Hematopoietic multipotent progenitor cell (in vitro differentiated cells): ENCODE results near the gene DNAH7. TPM values are rescaled to one million over a fixed set of nuclear protein-coding genes. Genes with fewer than 3 reads are reported as not detected.
"Not testable (repeated sequence)": the region's sequence is repeated elsewhere in the genome, so short reads cannot be mapped to it uniquely, and the experiment has no call there.

Experiments used
- DNase-seq, 3 donors: peaks; one replicate each; pipeline ENCODE4 v3.0.0-alpha.2; 2011 to 2015; ENCODE audit warnings: low read depth in 2 of 3, low spot score in 2 of 3
- total RNA-seq: library from RNA; depleted of rRNA; stranded (reverse); fragments of >200 nt; gene quantifications from one replicate; pipeline ENCODE4 v1.2.3, GENCODE V29; 2012

The DNAH7 gene
- total RNA-seq, 1 donor: under 0.01 TPM

DNA sequence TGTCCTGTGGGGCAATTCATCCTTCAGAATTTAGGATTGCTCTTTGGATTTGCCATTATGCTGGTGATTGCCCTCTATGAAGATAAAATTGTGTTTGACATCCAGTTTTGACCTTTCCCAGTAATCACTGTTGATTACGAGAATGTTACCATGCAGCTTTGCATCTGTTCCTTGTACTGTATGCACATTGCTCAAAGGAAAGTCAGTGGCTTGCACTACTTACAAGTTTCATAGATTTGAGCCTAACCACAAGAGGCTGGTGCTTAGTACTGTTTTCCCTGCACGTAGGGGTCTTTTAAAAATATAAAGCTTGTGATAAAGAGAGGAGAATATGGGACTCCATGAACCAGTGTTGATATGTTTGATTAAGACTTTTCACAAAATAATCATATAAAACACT lies 333.7 kb downstream of the DNAH7 start:
- no peak for DNase-seq

DNA sequence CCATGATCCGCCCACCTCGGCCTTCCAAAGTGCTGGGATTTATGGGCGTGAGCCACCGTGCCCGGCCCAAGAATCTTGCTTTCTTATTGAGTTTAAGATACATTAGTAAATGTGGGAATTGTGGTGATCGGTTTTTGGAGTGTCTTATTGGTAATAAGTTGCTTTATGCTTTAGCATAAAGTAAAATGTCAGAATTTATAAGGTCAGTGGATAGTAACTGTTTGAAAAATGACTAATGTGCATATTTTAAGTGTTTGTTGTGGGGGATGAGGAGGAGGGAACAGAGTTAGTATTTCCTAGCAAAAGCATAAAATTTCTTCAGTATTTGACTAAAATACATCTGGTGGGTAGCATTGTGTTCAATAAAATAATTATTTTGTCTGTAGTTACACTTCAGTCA lies 334.2 kb downstream of the DNAH7 start:
- DNase-seq: no peak

DNA sequence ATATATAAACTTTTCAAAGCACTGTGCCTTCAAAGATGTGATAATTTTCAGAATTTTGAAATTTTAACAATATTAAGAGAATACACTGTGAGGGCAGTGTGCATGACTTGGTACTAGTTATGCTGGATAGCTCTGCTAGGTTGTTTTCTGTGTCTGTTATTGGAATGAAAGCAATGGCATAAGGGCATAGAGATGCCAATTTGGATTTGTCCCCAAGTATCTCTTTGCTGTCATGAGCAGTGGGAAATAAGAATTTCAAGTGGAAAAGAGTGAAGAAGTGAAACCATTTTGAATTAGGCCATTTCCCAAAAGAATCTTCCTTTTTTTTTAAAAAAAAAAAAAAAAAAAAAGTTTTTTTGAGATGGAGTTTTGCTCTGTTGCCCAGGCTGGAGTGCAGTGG lies 334.8 kb downstream of the DNAH7 start:
- no peak for DNase-seq

- no peak for DNase-seq
Measured at GRCh38 chr2:195732574-195732973, 336.1 kb downstream of the DNAH7 start.

DNA sequence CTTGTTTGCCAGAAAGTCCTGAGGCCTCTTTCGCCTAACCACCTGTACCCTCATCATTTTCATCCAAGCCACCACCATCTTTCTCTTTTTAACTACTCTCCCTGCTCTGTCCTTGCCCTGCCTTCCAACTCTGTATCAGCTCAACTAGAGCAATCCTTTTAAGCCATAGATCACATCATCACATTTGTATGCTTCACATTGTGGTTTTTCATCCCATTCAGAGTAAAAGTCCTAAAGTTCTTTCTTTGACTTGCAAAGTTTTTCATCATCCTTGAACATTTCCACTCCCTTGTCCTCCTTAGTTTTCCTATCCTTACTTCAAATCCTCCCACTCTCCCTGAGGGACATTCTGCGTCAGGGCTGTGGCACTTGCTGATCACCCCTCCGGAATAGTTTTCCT lies 337.7 kb downstream of the DNAH7 start:
- no peak for DNase-seq

DNA sequence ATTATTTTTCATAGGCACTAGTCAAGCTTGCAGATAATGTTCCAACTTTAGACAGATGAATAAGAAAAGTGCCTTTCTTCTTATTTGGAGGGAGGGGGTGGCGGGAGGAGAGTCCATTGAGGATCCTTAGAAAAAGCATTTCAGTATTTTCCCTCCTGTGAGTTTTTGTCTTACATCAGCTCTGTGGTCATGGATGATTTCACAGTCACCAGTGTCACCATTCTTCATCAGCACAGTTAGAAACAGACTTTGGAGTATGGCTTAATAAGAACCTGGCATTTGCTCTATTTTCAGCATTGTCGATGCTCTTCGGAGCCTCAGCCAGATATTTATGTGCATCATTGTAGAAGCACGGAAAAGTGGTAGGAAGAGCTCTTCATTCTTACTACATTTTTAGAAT lies 341.5 kb downstream of the DNAH7 start:
- DNase-seq: no peak

GRCh38 chr2:195722075-195722474 lies 346.6 kb downstream of the DNAH7 start:
- DNase-seq: no peak

- DNase-seq: no peak
Measured at GRCh38 chr2:195721042-195721441, 347.6 kb downstream of the DNAH7 start.

GRCh38 chr2:195716466-195716865 lies 352.2 kb downstream of the DNAH7 start:
- DNase-seq: no peak

DNA sequence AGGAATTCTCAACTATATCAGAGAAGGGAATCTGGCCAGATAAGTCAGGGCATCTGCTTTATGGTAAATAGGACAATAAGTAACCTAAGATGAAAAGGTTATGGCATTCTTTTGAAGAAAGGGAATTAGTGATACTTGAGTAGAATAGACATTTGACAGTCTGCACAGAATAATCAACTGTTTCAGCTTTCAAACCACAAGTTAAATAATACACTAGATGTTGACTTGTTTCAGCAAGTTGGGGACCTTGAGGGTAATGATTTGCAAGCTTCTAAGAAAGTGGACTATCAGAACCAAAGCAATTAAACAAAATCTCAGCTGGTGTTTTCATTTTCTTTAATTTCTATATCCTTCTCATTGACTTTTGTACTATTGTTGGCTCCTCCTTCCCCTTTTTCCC lies 357.2 kb downstream of the DNAH7 start:
- no peak for DNase-seq

DNA sequence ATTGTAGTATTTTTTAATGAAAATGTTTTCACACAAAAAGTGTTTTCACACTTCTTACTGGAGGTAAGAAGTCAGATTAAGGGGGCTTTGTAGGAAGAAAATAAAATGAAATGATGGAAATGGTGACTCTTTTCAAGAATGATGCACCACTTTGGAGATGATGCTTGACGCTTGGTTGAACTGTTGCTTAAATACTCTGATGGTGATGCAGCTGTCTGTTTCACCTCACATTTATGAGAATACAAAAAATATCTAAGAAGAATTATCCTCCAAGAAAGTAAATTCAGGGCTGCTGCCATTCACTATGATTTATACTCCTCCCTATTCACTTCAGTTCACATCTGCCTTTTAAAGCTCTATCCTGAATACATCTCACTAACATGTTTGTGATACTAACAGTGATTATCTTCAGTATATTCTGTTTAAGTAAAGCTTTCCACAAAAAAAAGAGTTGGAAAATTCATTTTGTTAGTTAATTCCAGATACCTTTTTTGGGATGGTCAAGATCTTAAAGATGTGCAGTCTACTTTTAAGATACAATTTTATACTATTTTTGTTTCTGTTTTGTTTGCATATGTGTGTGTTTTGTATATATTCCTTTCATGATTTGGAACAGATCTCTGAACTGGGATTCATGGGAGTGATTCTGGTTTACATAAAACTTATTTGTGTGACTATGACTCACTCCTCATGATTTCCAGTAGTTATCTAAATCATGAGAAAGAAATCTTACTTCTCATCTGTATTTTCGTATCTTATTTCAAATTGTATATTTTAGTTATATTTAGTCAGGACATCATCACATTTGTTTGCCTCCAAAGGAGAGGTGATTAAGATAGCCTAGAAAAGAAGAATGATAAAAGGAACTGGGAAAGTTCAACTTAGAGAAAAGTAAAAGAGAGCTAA lies 358.5 kb downstream of the DNAH7 start:
- no peak for DNase-seq

DNA sequence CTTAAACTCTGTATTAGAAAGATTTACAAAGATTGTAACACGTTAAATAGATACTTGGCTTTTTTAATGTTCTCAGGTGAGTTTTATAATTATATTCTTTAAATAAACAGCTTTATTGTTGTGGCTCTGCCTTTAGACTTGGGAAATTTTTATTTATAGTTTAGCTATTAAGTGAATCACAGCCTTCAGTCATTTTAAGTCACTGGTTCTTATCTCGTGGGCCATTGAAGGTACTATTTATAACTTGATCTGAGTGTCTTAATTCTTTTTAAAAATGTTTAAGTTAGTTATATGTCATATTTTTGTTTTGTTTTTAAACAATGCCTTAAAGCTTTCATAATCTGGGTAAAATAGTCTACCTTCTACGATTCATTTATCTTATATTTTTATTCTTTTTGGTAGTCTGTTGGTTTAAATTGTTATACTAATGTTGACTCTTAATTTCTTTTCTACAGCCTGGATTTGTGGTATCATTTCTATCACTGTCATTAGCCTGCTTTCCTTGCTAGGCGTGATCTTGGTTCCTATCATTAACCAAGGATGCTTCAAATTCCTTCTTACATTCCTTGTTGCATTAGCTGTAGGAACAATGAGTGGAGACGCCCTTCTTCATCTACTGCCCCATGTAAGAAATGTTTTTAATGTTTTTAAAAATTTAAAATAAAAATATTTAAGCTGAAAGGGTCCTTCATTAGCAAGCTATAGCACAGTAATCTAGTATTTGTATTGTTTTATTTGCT lies 362.3 kb downstream of the DNAH7 start:
- DNase-seq: no peak

DNA sequence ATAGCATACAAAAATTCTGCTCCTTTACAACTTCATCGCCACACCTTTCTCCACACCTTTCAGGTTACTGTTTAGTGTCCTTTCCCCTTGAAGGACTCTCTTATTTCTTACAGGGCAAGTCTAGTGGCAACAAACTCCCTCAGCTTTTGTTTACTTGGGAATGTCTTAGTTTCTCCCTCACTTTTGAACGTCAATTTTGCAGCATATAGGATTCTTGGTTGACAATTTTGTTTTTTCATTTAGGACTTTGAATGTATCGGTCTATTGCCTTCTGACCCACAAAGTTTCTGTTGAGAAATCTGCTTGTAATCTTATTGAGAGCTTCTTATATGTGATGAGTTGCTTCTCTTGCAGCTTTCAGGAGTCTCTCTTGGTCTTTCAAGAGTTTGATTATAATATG lies 368.2 kb downstream of the DNAH7 start:
- DNase-seq: peak in 1 of 3 donors; percentile 21

- no peak for DNase-seq
Measured at GRCh38 chr2:195697681-195698220, 370.9 kb downstream of the DNAH7 start.

DNA sequence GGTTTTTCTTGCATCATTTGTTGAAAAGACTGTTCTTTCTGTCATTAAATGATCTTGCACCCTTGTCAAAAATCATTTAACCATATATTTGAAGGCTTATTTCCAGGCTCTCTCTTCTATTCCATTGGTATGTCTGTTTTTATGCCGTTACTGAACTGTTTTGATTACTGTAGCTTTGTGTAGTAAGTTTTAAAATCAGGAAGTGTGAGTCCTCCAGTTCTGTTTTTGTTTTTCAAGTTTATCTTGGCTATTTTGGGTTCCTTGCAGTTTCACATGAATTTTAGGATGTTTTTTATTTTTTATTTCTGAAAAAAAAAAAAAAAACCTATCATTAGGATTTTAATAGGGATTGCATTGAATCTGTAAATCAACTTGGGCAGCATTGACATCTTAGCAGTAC lies 372.6 kb downstream of the DNAH7 start:
- no peak for DNase-seq

DNA sequence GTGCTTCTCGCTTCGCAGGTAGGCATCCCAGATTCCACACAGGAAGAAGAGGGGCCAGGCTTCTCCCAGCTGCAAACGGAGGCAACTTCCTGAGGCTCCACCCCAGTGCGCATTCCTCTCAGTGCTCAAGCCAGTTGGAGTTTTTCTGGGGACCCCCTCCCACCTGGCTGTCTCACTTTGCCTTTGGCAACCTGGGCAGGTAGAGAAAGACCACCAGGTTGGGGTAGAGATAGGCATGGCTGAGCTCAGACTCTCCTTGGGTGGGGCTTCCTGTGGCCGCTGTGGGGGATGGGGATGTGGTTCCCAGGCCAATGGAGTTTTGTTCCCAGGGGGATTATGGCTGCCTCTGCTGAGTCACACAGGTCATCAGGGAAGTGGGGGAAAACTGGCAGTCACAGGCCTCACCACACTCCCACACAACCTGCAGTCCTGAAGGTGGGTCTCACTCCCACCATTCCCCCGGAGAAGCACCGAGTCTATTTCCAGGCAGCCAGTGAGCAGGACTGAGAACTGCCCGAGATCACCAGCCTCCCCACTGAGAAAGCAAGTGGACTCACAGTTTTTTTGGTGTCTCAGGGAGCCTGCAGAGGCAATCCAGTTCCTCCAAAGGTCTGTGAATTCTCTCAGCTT lies 373.5 kb downstream of the DNAH7 start:
- no peak for DNase-seq

GRCh38 chr2:195694553-195694952 lies 374.1 kb downstream of the DNAH7 start:
- no peak for DNase-seq

DNA sequence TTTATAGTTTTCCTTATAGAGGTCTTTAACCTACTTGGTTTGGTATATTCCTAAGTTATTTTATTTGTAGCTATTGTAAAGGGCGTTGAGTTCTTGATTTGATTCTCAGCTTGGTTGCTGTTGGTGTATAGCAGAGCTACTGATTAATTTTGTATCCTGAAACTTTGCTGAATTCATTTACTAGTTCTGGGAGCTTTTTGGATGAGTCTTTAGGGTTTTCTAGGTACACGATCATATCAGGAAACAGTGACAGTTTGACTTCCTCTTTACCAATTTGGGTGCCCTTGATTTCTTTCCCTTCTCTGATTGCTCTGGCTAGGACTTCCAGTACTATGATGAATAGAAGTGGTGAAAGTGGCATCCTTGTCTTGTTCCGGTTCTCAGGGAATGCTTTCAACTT lies 376.1 kb downstream of the DNAH7 start:
- not testable (repeated sequence) for DNase-seq
